Transverse colon (tissue), 4 donors: ENCODE results near the gene CCDC178.

Experiments
- EP300 ChIP-seq: sonication (generic); formaldehyde crosslinking; IDR thresholded peaks from one replicate; pipeline ENCODE4 v1.6.1; 2017; ENCODE audit warnings: antibody characterized with exemption, low read depth
- POLR2A ChIP-seq: fragments of 450-650 bp; IDR thresholded peaks from one replicate; pipeline ENCODE4 v1.6.1; 2016; ENCODE audit warnings: antibody characterized with exemption, mild to moderate bottlenecking, moderate library complexity
- POLR2AphosphoS5 ChIP-seq, 3 donors: sonication (generic); formaldehyde crosslinking; IDR thresholded peaks; one replicate each; pipeline ENCODE4 v1.6.1; 2016; ENCODE audit warnings: antibody characterized with exemption in 3 of 3
- TF ChIP-seq, protein P1 (sequence below), 5 experiments: fragments of 200-600 bp in 3 of 5; fragments of 450-650 bp in 2 of 5; sonication (generic) in 3 of 5; IDR thresholded peaks; 1 replicate in 2 of 5; 2 replicates in 3 of 5; pipeline ENCODE4 v1.5.1; 2016 to 2017; ENCODE audit warnings: antibody characterized with exemption in 5 of 5, inconsistent platforms in 3 of 5, mild to moderate bottlenecking in 2 of 5, moderate library complexity in 1 of 5

- TF ChIP-seq, protein P1, sequence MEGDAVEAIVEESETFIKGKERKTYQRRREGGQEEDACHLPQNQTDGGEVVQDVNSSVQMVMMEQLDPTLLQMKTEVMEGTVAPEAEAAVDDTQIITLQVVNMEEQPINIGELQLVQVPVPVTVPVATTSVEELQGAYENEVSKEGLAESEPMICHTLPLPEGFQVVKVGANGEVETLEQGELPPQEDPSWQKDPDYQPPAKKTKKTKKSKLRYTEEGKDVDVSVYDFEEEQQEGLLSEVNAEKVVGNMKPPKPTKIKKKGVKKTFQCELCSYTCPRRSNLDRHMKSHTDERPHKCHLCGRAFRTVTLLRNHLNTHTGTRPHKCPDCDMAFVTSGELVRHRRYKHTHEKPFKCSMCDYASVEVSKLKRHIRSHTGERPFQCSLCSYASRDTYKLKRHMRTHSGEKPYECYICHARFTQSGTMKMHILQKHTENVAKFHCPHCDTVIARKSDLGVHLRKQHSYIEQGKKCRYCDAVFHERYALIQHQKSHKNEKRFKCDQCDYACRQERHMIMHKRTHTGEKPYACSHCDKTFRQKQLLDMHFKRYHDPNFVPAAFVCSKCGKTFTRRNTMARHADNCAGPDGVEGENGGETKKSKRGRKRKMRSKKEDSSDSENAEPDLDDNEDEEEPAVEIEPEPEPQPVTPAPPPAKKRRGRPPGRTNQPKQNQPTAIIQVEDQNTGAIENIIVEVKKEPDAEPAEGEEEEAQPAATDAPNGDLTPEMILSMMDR (IDR thresholded peaks at IDR 0.05): no peak
- TF ChIP-seq POLR2A (no peak), EP300 (no peak), POLR2AphosphoS5 (IDR thresholded peaks at IDR 0.05) (no peak)
Observed at GRCh38 chr18:33369711-33370449, 70.6 kb downstream of the CCDC178 start.
